Measurements from ENCODE around the gene CIBAR2. TPM values are rescaled to one million over a fixed set of nuclear protein-coding genes. Genes with fewer than 3 reads are reported as not detected.

CIBAR2 gene
- total and polyA plus RNA-seq, 3 experiments from 2014 or later: not detected

- Mint-ChIP-seq H3K9me3 (no peaks in the 10 kb centered on the region), H3K27me3 (peaks cover 0 to 3% of the 10 kb centered on the region in 2 donors), H3K4me3 (no peak overlapping the region), H3K27ac (no peak overlapping the region), H3K36me3 (peaks cover 0 to 28% (median 2%) of the 10 kb centered on the region in 3 donors), H3K4me1 (peaks cover 4 to 20% (median 8%) of the 10 kb centered on the region in 3 donors)
- POLR2A ChIA-PET: no interaction called here
- Histone ChIP-seq H3K4me3 (ENCODE audit: low read length) (no peak overlapping the region), H3K36me3 (ENCODE audit: insufficient read depth, low read length) (no peaks in the 10 kb centered on the region), H3K9me3 (ENCODE audit: low read length) (no peaks in the 10 kb centered on the region), H3K27ac (ENCODE audit: low read depth, low read length) (no peak overlapping the region), H3K4me1 (ENCODE audit: insufficient read depth, low read length) (peaks cover 7% of the 10 kb centered on the region), H3K27me3 (ENCODE audit: insufficient read depth, low read length, poor library complexity, severe bottlenecking) (no peaks in the 10 kb centered on the region)
- no peak for DNase-seq
- CTCF ChIA-PET: no interaction called here
These were observed 49.4 kb downstream of the CIBAR2 start for GRCh38 chr16:85062845-85063244.

GRCh38 chr16:85062323-85062722 is 49.9 kb downstream of the CIBAR2 start:
- Mint-ChIP-seq H3K27me3 (peaks cover 0 to 3% of the 10 kb centered on the region in 2 donors), H3K4me3 (no peak overlapping the region), H3K36me3 (peaks cover 0 to 24% (median 2%) of the 10 kb centered on the region in 3 donors), H3K9me3 (no peaks in the 10 kb centered on the region), H3K4me1 (peaks cover 10 to 25% (median 13%) of the 10 kb centered on the region in 3 donors), H3K27ac (peak overlapping the region in 1 of 8 donors; percentile 51)
- Histone ChIP-seq H3K4me3 (ENCODE audit: low read length) (no peak overlapping the region), H3K27ac (ENCODE audit: low read depth, low read length) (no peak overlapping the region), H3K27me3 (ENCODE audit: insufficient read depth, low read length, poor library complexity, severe bottlenecking) (no peaks in the 10 kb centered on the region), H3K36me3 (ENCODE audit: insufficient read depth, low read length) (no peaks in the 10 kb centered on the region), H3K4me1 (ENCODE audit: insufficient read depth, low read length) (peaks cover 12% of the 10 kb centered on the region), H3K9me3 (ENCODE audit: low read length) (no peaks in the 10 kb centered on the region)
- no peak for DNase-seq
- POLR2A ChIA-PET: no interaction called here
- CTCF ChIA-PET: no interaction called here

- Mint-ChIP-seq H3K4me1 (peaks cover 17 to 33% (median 21%) of the 10 kb centered on the region in 3 donors), H3K4me3 (no peak overlapping the region), H3K27ac (peak overlapping the region in 3 of 8 donors; percentile 34 to 55 (median 53)), H3K27me3 (peaks cover 0 to 3% of the 10 kb centered on the region in 2 donors), H3K36me3 (peaks cover 0 to 17% (median 2%) of the 10 kb centered on the region in 3 donors), H3K9me3 (no peaks in the 10 kb centered on the region)
- Histone ChIP-seq H3K4me1 (ENCODE audit: insufficient read depth, low read length) (peaks cover 20% of the 10 kb centered on the region), H3K36me3 (ENCODE audit: insufficient read depth, low read length) (no peaks in the 10 kb centered on the region), H3K27ac (ENCODE audit: low read depth, low read length) (no peak overlapping the region), H3K4me3 (ENCODE audit: low read length) (no peak overlapping the region), H3K27me3 (ENCODE audit: insufficient read depth, low read length, poor library complexity, severe bottlenecking) (no peaks in the 10 kb centered on the region), H3K9me3 (ENCODE audit: low read length) (no peaks in the 10 kb centered on the region)
- ChIA-PET POLR2A (no interaction called here), CTCF (no interaction called here)
- no peak for DNase-seq
These were observed 50.7 kb downstream of the CIBAR2 start for GRCh38 chr16:85061566-85061965.

GRCh38 chr16:85058909-85059308 is 53.4 kb downstream of the CIBAR2 start:
- H3K9me3 ChIP-seq (ENCODE audit: low read length): no peaks in the 10 kb centered on the region
- H3K27ac ChIP-seq (ENCODE audit: low read depth, low read length): no peak overlapping the region
- no peak for DNase-seq
- no peak overlapping the region for H3K4me3 ChIP-seq (ENCODE audit: low read length)
- peaks cover 36 to 54% (median 42%) of the 10 kb centered on the region in 3 donors for H3K4me1 Mint-ChIP-seq
- ChIA-PET POLR2A (no interaction called here), CTCF (interaction anchor here (1.8 kb wide), 1 partner anchor 10 kb away, joined by 4 read pairs; no protein-coding TSS in a partner anchor)
- no peaks in the 10 kb centered on the region for H3K9me3 Mint-ChIP-seq
- H3K27me3 ChIP-seq (ENCODE audit: insufficient read depth, low read length, poor library complexity, severe bottlenecking): no peaks in the 10 kb centered on the region
- H3K36me3 ChIP-seq (ENCODE audit: insufficient read depth, low read length): no peaks in the 10 kb centered on the region
- H3K36me3 Mint-ChIP-seq: peaks cover 0 to 4% (median 2%) of the 10 kb centered on the region in 3 donors
- peak overlapping the region in 4 of 8 donors; percentile 22 to 81 (median 42) for H3K27ac Mint-ChIP-seq
- peaks cover 39% of the 10 kb centered on the region for H3K4me1 ChIP-seq (ENCODE audit: insufficient read depth, low read length)
- peaks cover 0 to 3% of the 10 kb centered on the region in 2 donors for H3K27me3 Mint-ChIP-seq
- H3K4me3 Mint-ChIP-seq: no peak overlapping the region

GRCh38 chr16:85057948-85058347 is 54.3 kb downstream of the CIBAR2 start:
- Mint-ChIP-seq H3K27ac (peak overlapping the region in 7 of 8 donors; percentile 57 to 94 (median 82)), H3K4me1 (peaks cover 38 to 54% (median 47%) of the 10 kb centered on the region in 3 donors), H3K27me3 (peaks cover 0 to 3% of the 10 kb centered on the region in 2 donors), H3K9me3 (no peaks in the 10 kb centered on the region), H3K4me3 (peak overlapping the region in 2 of 7 donors; percentile 19 to 34), H3K36me3 (peaks cover 0 to 2% (median 1%) of the 10 kb centered on the region in 3 donors)
- Histone ChIP-seq H3K9me3 (ENCODE audit: low read length) (no peaks in the 10 kb centered on the region), H3K36me3 (ENCODE audit: insufficient read depth, low read length) (no peaks in the 10 kb centered on the region), H3K27me3 (ENCODE audit: insufficient read depth, low read length, poor library complexity, severe bottlenecking) (no peaks in the 10 kb centered on the region), H3K4me3 (ENCODE audit: low read length) (no peak overlapping the region), H3K4me1 (ENCODE audit: insufficient read depth, low read length) (peaks cover 39% of the 10 kb centered on the region), H3K27ac (ENCODE audit: low read depth, low read length) (no peak overlapping the region)
- ChIA-PET CTCF (interaction anchor here (1.4 kb wide), 1 partner anchor 29 kb away, joined by 4 read pairs; no protein-coding TSS in a partner anchor), POLR2A (no interaction called here)
- DNase-seq: no peak

- ChIA-PET CTCF (interaction anchor here (1.4 to 4.0 kb wide), 2 partner anchors 29 to 30 kb away, joined by 4 to 22 read pairs; no protein-coding TSS in a partner anchor), POLR2A (no interaction called here)
- no peaks in the 10 kb centered on the region for H3K9me3 ChIP-seq (ENCODE audit: low read length)
- no peaks in the 10 kb centered on the region for H3K36me3 ChIP-seq (ENCODE audit: insufficient read depth, low read length)
- no peaks in the 10 kb centered on the region for H3K27me3 ChIP-seq (ENCODE audit: insufficient read depth, low read length, poor library complexity, severe bottlenecking)
- no peaks in the 10 kb centered on the region for H3K9me3 Mint-ChIP-seq
- H3K27ac Mint-ChIP-seq: peak overlapping the region; percentile 57 to 97 (median 84)
- peaks cover 38 to 54% (median 46%) of the 10 kb centered on the region in 3 donors for H3K4me1 Mint-ChIP-seq
- H3K4me1 ChIP-seq (ENCODE audit: insufficient read depth, low read length): peaks cover 39% of the 10 kb centered on the region
- DNase-seq: no peak
- H3K27ac ChIP-seq (ENCODE audit: low read depth, low read length): no peak overlapping the region
- H3K4me3 Mint-ChIP-seq: peak overlapping the region; percentile 15 to 73 (median 63)
- H3K4me3 ChIP-seq (ENCODE audit: low read length): no peak overlapping the region
- H3K27me3 Mint-ChIP-seq: peaks cover 0 to 3% of the 10 kb centered on the region in 2 donors
- H3K36me3 Mint-ChIP-seq: peaks cover 0 to 2% (median 1%) of the 10 kb centered on the region in 3 donors
These were observed 54.9 kb downstream of the CIBAR2 start for GRCh38 chr16:85057212-85057889.

- Histone ChIP-seq H3K4me1 (ENCODE audit: insufficient read depth, low read length) (peaks cover 39% of the 10 kb centered on the region), H3K27ac (ENCODE audit: low read depth, low read length) (peak overlapping the region; percentile 62), H3K27me3 (ENCODE audit: insufficient read depth, low read length, poor library complexity, severe bottlenecking) (no peaks in the 10 kb centered on the region), H3K9me3 (ENCODE audit: low read length) (no peaks in the 10 kb centered on the region), H3K4me3 (ENCODE audit: low read length) (peak overlapping the region; percentile 50), H3K36me3 (ENCODE audit: insufficient read depth, low read length) (no peaks in the 10 kb centered on the region)
- Mint-ChIP-seq H3K4me3 (peak overlapping the region; percentile 33 to 73 (median 67)), H3K4me1 (peaks cover 37 to 50% (median 41%) of the 10 kb centered on the region in 3 donors), H3K9me3 (no peaks in the 10 kb centered on the region), H3K27ac (peak overlapping the region; percentile 81 to 97 (median 86)), H3K27me3 (peaks cover 0 to under 1% of the 10 kb centered on the region in 2 donors), H3K36me3 (peaks cover 0 to 1% (median 0%) of the 10 kb centered on the region in 3 donors)
- DNase-seq: no peak
- CTCF ChIA-PET: interaction anchor here (1.1 to 4.0 kb wide), 8 partner anchors 9 to 62 kb away, joined by 4 to 22 read pairs (median 6); partner anchors contain the start of gene KIAA0513
- POLR2A ChIA-PET: interaction anchor here (0.6 to 1.9 kb wide), 7 partner anchors 11 to 83 kb away, joined by 3 to 10 read pairs (median 4); partner anchors contain the start of genes KIAA0513 and ZDHHC7
These were observed 56.0 kb downstream of the CIBAR2 start for GRCh38 chr16:85056211-85056748.

All from CD8-positive, alpha-beta memory T cell (primary cell).